GM12865 (cell line): ENCODE results near the gene OSER1.
"Not testable (repeated sequence)": the region's sequence is repeated elsewhere in the genome, so short reads cannot be mapped to it uniquely, and the experiment has no call there.

Source experiments
- DNase-seq: peaks from one replicate; pipeline ENCODE4 v3.0.0; 2010; ENCODE audit warnings: low read depth
- H3K4me3 ChIP-seq: 2 replicates; pipeline ENCODE4 v1.5.1; 2011; ENCODE audit warnings: mild to moderate bottlenecking, low read depth, low read length, control low read depth
- CTCF ChIP-seq: IDR thresholded peaks from 2 replicates; pipeline ENCODE4 v1.5.1; 2011; ENCODE audit warnings: low read length, control low read depth, low read depth, inconsistent platforms; ENCODE audit not compliant: insufficient read depth; ENCODE audit errors: missing control alignments

The OSER1 gene

DNA sequence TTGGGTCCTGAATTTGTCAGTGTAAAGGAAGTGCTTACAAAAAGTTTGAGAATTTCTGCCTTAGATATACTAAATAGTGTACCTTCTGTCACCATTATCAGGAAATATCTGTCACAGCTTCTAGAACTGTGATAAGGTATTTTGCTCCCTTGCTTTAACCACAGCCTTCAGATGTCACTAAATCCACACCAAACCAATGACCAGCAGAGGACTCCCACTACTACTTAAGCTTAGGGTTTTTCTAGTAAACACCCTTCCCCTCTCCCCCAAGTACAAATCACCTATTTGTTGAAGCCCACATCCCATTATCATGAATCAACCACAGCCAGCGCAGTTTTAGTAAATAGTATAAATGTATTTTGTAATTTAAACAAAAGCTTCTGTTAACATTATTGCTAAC lies 15.0 kb downstream of the OSER1 start:
- no peak for DNase-seq
- no peak for TF ChIP-seq CTCF

DNA sequence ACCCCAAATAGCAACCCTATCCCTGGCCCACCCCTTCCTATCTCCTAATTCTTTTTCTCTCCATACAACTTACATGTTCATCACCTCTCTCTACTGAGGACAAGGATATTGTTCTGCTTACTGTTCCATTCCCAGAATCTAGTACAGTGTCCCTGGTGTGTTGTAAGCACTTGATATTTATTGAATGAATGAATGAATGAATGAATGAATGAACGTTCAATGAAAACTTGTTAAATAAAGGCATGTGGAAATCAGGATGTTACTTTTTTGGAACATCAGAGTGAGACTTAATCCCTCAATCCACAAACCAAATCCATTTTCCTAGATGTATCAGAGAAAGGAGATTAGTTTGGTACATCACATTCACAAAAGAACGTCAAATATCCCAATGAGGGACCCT lies 16.8 kb downstream of the OSER1 start:
- no peak overlapping the region for H3K4me3 ChIP-seq
- no peak for DNase-seq
- no peak for TF ChIP-seq CTCF

More for the DNA sequence above, 15.0 kb downstream of the OSER1 start:
- no peak overlapping the region for H3K4me3 ChIP-seq

DNA sequence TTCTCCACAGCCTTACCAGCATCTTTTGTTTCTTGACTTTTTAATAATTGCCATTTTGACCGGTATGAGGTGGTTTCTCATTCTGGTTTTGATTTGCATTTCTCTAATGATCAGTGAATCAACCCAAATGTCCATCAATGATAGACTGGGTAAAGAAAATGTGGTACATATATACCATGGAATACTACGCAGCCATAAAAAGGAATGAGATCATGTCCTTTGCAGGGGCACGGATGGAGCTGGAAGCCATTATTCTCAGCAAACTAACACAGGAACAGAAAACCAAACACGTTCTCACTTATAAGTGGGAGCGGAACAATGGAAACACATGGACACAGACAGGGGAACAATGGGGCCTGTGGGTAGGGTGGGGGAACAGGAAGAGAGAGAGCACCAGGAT lies 18.9 kb downstream of the OSER1 start:
- not testable (repeated sequence) for DNase-seq, H3K4me3 ChIP-seq

DNA sequence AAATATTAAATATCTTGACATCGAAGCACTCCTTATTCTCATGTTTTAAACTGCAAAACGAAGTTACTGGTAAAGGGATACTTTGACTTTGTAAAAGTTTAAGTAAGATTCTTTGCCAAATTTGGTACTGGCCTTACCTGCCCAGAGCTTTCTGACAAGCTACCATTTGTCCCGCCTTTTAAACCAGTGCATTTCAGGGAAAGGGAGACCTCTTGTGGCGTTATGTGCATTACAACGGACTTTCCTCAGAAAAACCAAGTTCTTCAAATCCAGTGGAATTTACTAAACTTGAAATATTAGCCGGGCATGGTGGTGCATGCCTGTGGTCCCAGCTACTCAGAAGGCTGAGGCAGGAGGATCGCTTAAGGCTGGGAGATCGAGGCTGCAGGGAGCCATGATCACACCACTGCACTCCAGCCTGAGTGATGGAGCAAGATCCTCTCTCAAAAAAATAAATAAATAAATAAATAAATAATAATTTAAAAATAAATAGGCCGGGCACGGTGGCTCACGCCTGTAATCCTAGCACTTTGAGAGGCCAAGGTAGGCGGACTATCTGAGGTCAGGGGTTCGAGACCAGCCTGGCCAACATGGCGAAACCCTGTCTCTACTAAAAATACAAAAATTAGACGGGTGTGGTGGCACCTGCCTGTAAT lies 20.2 kb downstream of the OSER1 start:
- H3K4me3 ChIP-seq = not testable (repeated sequence)
- DNase-seq = peak; percentile 75
- peak; percentile 71 for TF ChIP-seq CTCF

- TF ChIP-seq CTCF = no peak
- no peak for DNase-seq
- no peak overlapping the region for H3K4me3 ChIP-seq
Observed at GRCh38 chr20:44188752-44189151, 21.8 kb downstream of the OSER1 start.

- DNase-seq = peak; percentile 29
- no peak overlapping the region for H3K4me3 ChIP-seq
- no peak for TF ChIP-seq CTCF
Observed at GRCh38 chr20:44187772-44188709, 22.5 kb downstream of the OSER1 start.

- H3K4me3 ChIP-seq = no peak within 1 kb of the TSS
- DNase-seq = no peak
Observed at GRCh38 chr20:44187054-44187771, 23.4 kb downstream of the OSER1 start, which contains the start of gene JPH2. JPH2 (minus strand) TSS chr20:44187188; CDS start chr20:44186705, 483 bp downstream.

More at GRCh38 chr20:44187054-44187771, 23.4 kb downstream of the OSER1 start, which contains the start of gene JPH2:
- no peak for TF ChIP-seq CTCF
